ENCODE results near the gene NRG4. TPM values are rescaled to one million over a fixed set of nuclear protein-coding genes. Genes with fewer than 3 reads are reported as not detected.
A peak's percentile ranks its signal among the peaks of the same experiment; 100 is the strongest.
"Not testable (repeated sequence)": the region's sequence is repeated elsewhere in the genome, so short reads cannot be mapped to it uniquely, and the experiment has no call there.

Gene NRG4
- total RNA-seq, 1 experiment from 2014 or later, result not detected

DNA sequence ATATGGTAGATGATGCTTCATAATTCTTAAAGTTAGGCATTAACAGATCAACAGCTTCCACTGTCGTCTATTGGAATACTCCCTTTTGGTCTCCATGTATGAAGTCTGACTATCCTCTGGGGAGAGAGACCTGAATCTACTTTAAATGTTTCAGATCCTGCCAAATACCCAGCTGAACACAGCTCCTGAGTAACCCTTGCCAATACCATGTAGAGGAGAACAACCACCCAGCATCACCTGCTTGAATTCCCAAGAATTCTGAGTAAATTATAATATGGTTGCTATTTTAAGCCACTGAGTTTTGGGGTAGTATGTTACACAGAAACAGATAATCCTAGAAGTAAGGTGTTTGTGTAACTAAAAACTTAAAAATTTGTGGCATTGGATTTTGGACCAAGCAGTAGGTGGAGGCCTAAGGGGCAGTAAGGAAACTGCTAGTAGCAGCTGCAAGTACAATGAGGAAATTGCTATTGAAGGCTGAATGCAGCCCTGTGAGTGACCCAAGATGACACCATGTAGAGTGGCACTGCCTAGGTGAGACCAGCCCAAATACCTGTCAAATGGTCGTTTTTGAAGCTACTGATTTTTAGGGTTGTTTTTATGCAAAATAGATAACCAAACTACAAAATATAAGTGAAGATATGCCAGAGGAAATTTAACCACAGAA is 30.9 kb downstream of the NRG4 start:
- no peak for DNase-seq (ENCODE audit: low read depth in 1 of 2, low spot score in 2 of 2)
- Histone ChIP-seq H3K36me3 (no peaks in the 10 kb centered on the region), H3K9me3 (replicated peaks) (no peaks in the 10 kb centered on the region), H3K4me3 (no peak overlapping the region), H3K27ac (no peak overlapping the region), H3K27me3 (replicated peaks) (peaks cover 5% of the 10 kb centered on the region; the same call in 1 of the 2 replicates), H3K4me1 (replicated peaks) (no peaks in the 10 kb centered on the region)

DNA sequence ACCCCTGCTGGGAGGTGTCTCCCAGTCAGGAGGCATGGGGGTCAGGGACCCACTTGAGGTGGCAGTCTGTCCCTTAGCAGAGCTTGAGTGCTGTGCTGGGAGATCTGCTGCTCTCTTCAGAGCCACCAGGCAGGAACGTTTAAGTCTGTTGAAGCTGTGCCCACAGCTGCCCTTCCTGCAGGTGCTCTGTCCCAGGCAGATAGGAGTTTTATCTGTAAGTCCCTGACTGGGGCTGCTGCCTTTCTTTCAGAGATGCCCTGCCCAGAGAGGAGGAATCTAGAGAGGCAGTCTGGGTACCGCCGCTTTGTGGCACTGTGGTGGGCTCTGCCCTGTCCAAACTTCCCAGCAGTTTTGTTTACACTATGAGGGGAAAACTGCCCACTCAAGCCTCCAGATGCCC is 35.5 kb downstream of the NRG4 start:
- not testable (repeated sequence) for H3K4me1 ChIP-seq (replicated peaks); H3K36me3 ChIP-seq; H3K4me3 ChIP-seq; DNase-seq (ENCODE audit: low read depth in 1 of 2, low spot score in 2 of 2); H3K27ac ChIP-seq; H3K27me3 ChIP-seq (replicated peaks); H3K9me3 ChIP-seq (replicated peaks)

DNA sequence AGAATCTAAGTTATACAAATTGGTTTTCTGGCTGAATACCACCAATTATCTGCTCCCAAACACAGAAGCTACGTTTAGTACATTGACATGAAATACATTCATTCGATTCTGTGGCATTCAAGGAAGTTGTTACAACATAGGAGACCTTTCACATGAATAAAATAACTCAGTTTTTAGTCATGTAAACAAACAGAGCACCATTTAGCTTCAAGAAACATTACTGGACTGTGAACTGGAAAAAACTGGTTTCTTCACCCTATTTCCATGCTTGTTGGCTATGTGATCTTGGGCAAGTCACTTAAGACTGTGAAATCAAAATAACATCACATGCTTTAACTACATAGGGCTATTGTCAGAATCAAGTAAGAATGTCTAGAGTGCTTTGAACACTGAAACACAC is 46.2 kb downstream of the NRG4 start:
- DNase-seq (ENCODE audit: low read depth in 1 of 2, low spot score in 2 of 2), result no peak
- no peak overlapping the region for H3K4me3 ChIP-seq
- peaks cover 6% of the 10 kb centered on the region for H3K4me1 ChIP-seq (replicated peaks)
- no peaks in the 10 kb centered on the region for H3K36me3 ChIP-seq
- no peak overlapping the region for H3K27ac ChIP-seq
- H3K27me3 ChIP-seq (replicated peaks), result no peaks in the 10 kb centered on the region
- no peaks in the 10 kb centered on the region for H3K9me3 ChIP-seq (replicated peaks)

DNA sequence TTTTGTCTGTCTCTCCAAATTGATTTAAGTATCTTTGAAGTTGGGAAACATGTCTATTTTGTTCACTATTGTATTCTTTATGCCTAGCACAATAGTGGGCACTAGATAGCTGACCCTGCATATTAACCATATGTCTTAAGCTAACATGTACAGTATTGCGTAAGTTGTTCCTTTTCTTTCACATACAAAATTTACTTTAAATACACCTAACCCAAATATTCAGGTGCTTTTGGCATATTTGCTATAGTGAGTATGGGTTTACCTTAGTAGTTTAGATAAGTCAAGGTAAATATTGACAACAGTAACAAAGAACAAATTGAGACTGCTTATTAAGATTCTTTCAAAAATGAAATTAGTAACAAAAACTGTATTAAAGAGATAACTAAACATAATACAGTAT is 50.9 kb downstream of the NRG4 start:
- DNase-seq (ENCODE audit: low read depth in 1 of 2, low spot score in 2 of 2), result no peak
- Histone ChIP-seq H3K9me3 (replicated peaks) (no peaks in the 10 kb centered on the region), H3K4me3 (no peak overlapping the region), H3K36me3 (no peaks in the 10 kb centered on the region), H3K27me3 (replicated peaks) (no peaks in the 10 kb centered on the region), H3K27ac (no peak overlapping the region), H3K4me1 (replicated peaks) (peaks cover 6% of the 10 kb centered on the region)

DNA sequence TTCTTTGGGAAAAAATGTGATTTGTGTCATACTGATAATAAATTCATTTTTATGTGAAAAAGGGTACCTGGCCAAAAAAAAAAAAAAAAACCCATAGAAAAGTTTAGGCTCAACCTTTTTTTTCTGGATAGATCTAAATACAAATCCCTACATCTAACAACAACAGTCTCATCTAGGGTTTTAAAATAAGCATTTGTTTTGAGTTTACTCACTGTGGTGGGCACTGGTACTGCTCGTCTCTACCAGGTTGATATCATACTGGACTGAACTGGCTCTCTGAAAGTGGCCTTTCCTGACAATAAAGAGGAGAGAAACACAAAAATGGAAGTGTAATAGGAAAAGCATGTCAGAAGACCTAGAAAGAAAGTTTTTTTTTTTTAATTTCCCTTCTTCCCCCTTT is 56.5 kb downstream of the NRG4 start:
- no peak overlapping the region for H3K27ac ChIP-seq
- H3K27me3 ChIP-seq (replicated peaks), result peaks cover 4% of the 10 kb centered on the region; the same call in 1 of the 2 replicates
- H3K9me3 ChIP-seq (replicated peaks), result no peaks in the 10 kb centered on the region
- DNase-seq (ENCODE audit: low read depth in 1 of 2, low spot score in 2 of 2), result no peak
- H3K4me1 ChIP-seq (replicated peaks), result no peaks in the 10 kb centered on the region
- no peaks in the 10 kb centered on the region for H3K36me3 ChIP-seq
- no peak overlapping the region for H3K4me3 ChIP-seq

DNA sequence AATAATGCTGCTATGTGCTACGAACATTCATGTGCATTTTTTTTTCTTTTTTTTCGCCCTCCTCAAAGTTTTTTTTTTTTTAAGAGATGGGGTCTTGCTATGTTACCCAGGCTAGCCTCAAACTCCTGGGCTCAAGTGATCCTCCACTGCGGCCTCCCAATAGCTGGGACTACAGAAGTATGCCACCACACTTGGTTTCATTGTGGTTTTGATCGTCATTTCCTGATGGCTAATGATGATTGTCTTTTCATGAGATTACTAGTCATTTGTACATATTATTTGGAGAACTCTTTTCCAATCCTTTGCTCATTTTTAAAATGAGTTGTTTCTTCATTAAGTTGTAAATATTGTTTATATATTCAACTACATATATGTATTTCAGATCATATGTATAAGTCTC is 59.7 kb downstream of the NRG4 start:
- H3K9me3 ChIP-seq (replicated peaks), result no peaks in the 10 kb centered on the region
- H3K27ac ChIP-seq, result no peak overlapping the region
- H3K4me3 ChIP-seq, result no peak overlapping the region
- no peaks in the 10 kb centered on the region for H3K36me3 ChIP-seq
- no peak for DNase-seq (ENCODE audit: low read depth in 1 of 2, low spot score in 2 of 2)
- H3K4me1 ChIP-seq (replicated peaks), result no peaks in the 10 kb centered on the region
- H3K27me3 ChIP-seq (replicated peaks), result peaks cover 4% of the 10 kb centered on the region; the same call in 1 of the 2 replicates

DNA sequence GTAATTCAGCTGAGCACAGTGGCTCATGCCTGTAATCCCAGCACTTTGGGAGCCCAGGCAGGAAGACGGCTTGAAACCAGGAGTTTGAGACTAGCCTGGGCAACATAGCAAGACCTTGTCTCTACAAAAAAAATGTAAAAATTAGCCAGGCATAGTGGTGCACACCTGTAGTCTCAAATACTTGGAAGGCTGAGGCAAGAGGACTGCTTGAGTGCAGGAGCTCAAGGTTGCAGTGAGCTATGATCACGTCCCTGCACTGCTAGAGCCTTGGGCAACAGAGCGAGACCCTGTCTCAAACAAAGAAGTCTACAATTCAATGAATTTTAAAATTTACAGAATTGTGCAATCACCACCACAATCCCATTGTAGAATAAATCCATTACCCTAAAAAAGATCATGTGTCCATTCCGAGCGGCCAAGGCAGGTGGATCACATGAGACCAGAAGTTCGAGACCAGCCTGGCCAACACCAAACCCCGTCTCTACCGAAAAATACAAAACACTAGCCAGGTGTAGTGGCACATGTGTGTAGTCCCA is 63.4 kb downstream of the NRG4 start:
- Histone ChIP-seq H3K36me3 (no peaks in the 10 kb centered on the region), H3K27ac (no peak overlapping the region), H3K4me1 (replicated peaks) (peaks cover 26% of the 10 kb centered on the region)

DNA sequence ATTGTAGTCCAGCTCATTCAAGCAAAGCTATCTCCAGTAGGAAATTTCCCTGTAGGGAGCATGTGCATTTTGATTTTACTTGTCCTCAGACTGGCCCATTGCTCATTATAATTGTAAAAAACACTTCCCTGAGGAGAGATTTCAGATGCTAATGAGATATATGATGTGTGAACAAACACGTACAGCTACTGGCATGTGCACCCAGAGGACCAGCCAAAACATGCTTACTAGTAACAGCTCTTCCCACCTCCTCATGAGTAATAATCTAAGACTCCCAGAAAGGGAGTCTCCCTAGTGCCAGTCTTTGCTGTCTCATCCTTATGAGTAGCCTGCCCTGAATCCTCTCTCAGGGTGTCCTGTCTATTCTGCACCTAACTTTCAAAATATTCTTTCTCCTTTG is 65.1 kb downstream of the NRG4 start:
- no peak overlapping the region for H3K27ac ChIP-seq
- H3K4me1 ChIP-seq (replicated peaks), result peaks cover 29% of the 10 kb centered on the region

More for the DNA sequence above, 63.4 kb downstream of the NRG4 start:
- DNase-seq (ENCODE audit: low read depth in 1 of 2, low spot score in 2 of 2), result no peak
- H3K9me3 ChIP-seq (replicated peaks), result no peaks in the 10 kb centered on the region
- H3K27me3 ChIP-seq (replicated peaks), result no peaks in the 10 kb centered on the region; the same call in 1 of the 2 replicates
- no peak overlapping the region for H3K4me3 ChIP-seq

DNA sequence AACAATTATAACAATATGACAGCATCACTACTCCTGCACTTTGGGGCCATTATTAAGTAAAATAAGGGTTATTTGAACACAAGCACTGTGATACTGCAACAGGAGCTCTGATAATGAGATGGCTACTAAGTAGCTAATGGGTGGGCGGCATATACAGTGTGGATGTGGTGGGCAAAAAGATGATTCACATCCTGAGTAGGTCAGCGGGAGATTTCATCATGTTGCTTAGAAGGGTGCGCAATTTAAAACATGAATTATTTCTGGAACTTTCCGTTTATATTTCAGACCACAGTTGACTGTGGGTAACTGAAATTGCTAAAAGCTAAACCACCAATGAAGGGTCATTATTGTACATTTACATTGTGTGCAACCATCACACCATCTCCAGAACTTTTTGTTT is 66.3 kb downstream of the NRG4 start:
- no peak for DNase-seq (ENCODE audit: low read depth in 1 of 2, low spot score in 2 of 2)
- Histone ChIP-seq H3K4me1 (replicated peaks) (peaks cover 29% of the 10 kb centered on the region), H3K4me3 (no peak overlapping the region), H3K9me3 (replicated peaks) (no peaks in the 10 kb centered on the region), H3K36me3 (no peaks in the 10 kb centered on the region), H3K27ac (no peak overlapping the region), H3K27me3 (replicated peaks) (no peaks in the 10 kb centered on the region; the same call in 1 of the 2 replicates)

More for the DNA sequence above, 65.1 kb downstream of the NRG4 start:
- no peaks in the 10 kb centered on the region for H3K36me3 ChIP-seq
- H3K27me3 ChIP-seq (replicated peaks), result no peaks in the 10 kb centered on the region; the same call in 1 of the 2 replicates
- peak in 1 of 2 experiments; percentile 14 for DNase-seq (ENCODE audit: low read depth in 1 of 2, low spot score in 2 of 2)
- H3K9me3 ChIP-seq (replicated peaks), result no peaks in the 10 kb centered on the region
- H3K4me3 ChIP-seq, result no peak overlapping the region

DNA sequence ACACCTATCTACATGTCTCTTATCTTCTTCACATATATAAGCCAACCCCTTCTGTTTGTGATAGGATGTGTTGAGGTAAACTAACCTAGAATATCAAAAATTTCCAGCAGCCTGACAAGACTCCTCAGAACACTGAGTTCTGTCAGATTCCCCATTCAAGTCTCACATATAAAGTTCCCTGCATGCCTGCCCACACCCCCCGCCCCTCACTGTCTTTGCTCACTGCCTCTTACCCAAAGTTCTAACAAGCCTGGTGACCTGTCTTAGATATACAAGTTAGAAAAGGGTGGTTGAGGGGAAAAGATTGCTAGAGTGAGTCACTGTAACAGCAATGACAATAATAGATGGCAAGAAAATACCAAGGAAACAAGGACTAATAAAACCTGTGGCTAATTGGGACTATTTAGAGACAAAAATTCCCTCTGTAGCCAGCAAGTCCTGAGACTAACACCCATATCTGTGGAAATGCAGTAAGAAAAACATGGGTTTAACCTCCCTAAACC is 68.5 kb downstream of the NRG4 start:
- peak in 1 of 2 experiments; percentile 17 for DNase-seq (ENCODE audit: low read depth in 1 of 2, low spot score in 2 of 2)
- H3K9me3 ChIP-seq (replicated peaks), result no peaks in the 10 kb centered on the region
- no peak overlapping the region for H3K27ac ChIP-seq
- H3K4me1 ChIP-seq (replicated peaks), result peaks cover 29% of the 10 kb centered on the region
- H3K4me3 ChIP-seq, result no peak overlapping the region
- peaks cover 4% of the 10 kb centered on the region; the same call in 1 of the 2 replicates for H3K36me3 ChIP-seq
- H3K27me3 ChIP-seq (replicated peaks), result no peaks in the 10 kb centered on the region; the same call in 1 of the 2 replicates

DNA sequence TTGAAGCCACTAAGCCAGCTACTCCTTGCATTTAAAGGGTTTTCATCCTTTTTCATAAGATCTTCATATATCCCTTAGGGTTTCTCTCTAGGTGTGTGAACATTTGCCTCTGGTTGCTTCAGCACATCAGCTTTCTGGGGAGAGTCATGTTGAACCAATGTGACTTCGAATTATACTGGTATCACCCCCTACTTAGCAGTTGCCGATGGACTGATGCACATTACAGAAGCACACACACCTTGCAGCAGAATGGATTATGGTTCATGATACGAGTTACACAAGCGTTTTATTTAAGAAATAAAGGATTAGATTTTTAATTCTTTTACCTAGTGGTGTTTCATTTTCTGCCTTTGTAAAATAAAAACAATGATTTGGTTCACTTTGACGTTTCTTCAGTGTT is 69.0 kb downstream of the NRG4 start:
- Histone ChIP-seq H3K9me3 (replicated peaks) (no peaks in the 10 kb centered on the region), H3K27ac (no peak overlapping the region), H3K4me1 (replicated peaks) (peaks cover 29% of the 10 kb centered on the region), H3K4me3 (no peak overlapping the region), H3K36me3 (peaks cover 4% of the 10 kb centered on the region; the same call in 1 of the 2 replicates), H3K27me3 (replicated peaks) (no peaks in the 10 kb centered on the region; the same call in 1 of the 2 replicates)
- DNase-seq (ENCODE audit: low read depth in 1 of 2, low spot score in 2 of 2), result no peak

DNA sequence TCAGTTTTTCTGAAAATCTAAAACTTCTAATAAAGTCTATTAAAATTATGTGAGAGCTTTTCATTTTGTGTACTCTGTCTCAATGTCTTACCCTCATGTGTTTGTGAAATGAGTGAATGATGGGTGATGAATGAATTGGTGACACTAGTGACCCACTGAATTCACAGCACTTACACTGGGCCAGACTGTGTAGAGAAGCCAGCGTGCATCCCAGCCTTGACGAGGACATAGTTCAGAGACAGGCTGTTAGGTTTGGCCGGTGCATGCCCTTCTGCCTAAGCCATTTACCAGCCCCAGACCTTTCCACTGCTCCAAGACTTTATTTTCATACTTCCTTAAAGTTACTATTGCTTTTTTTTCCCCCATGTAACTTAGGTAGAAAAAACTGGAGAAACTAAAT is 69.8 kb downstream of the NRG4 start:
- Histone ChIP-seq H3K27ac (no peak overlapping the region), H3K36me3 (peaks cover 4% of the 10 kb centered on the region; the same call in 1 of the 2 replicates), H3K4me3 (no peak overlapping the region)

DNA sequence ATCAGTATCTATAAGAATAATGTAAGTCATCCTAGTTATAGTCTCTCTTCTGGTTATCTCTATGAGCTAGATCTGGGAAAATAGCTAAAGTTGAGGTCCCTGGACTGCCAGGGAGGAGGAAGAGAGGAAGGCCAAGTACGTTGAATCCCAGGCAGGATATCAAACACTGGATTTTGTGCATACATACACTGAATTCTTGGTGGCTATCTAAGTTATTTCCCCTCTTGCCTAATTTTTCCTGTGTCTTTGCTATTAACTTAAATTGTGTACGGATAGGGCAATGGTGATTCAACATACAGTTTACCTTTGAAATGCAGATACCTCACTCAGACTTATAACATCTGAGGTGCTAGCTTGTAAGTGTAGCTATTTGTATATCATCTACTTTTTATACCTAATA is 81.4 kb downstream of the NRG4 start:
- Histone ChIP-seq H3K27ac (no peak overlapping the region), H3K27me3 (replicated peaks) (no peaks in the 10 kb centered on the region), H3K36me3 (peaks cover 51% of the 10 kb centered on the region), H3K4me1 (replicated peaks) (no peaks in the 10 kb centered on the region), H3K9me3 (replicated peaks) (no peaks in the 10 kb centered on the region), H3K4me3 (no peak overlapping the region)
- no peak for DNase-seq (ENCODE audit: low read depth in 1 of 2, low spot score in 2 of 2)

More for the DNA sequence above, 69.8 kb downstream of the NRG4 start:
- Histone ChIP-seq H3K27me3 (replicated peaks) (no peaks in the 10 kb centered on the region; the same call in 1 of the 2 replicates), H3K9me3 (replicated peaks) (no peaks in the 10 kb centered on the region), H3K4me1 (replicated peaks) (peaks cover 29% of the 10 kb centered on the region)
- no peak for DNase-seq (ENCODE audit: low read depth in 1 of 2, low spot score in 2 of 2)

DNA sequence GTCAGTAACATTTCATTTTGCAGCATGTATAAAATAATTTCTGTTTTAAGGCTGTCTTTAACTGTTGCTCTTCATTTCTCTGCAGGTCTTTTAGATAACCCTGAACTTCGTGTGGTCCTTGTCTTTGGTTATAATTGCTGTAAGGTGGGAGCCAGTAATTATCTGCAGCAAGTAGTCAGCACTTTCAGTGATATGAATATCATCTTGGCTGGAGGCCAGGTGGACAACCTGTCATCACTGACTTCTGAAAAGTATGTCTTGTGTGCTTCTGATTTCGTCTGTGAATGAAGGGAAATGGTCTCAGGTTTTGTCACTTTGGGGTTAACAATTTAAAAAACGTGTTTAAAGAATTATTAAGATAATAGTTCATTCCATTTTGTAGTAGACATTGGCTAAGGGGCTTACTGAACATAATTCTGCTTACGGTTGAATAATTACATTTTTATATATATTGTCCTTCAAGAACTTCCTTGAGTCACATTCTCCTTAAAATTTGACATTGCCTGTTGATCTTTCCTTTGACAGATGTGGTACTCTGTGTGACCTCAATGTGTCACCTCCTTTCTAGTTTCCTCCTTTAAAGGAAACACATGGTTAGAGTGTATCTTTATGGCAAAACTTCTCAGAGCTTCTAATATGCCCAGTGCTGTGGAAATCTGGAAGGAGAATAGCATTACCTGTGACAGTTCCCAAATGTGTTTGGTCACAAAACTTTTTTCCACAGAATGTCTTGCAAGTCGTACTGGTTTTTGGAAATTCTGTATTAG is 82.2 kb downstream of the NRG4 start:
- Histone ChIP-seq H3K4me1 (replicated peaks) (no peaks in the 10 kb centered on the region), H3K4me3 (no peak overlapping the region), H3K36me3 (peaks cover 56% of the 10 kb centered on the region), H3K27me3 (replicated peaks) (no peaks in the 10 kb centered on the region), H3K27ac (no peak overlapping the region), H3K9me3 (replicated peaks) (no peaks in the 10 kb centered on the region)
- no peak for DNase-seq (ENCODE audit: low read depth in 1 of 2, low spot score in 2 of 2)

Measured in SJSA1 (cell line).